Measurements from ENCODE around the gene ACSM4.

- TF ChIP-seq ELK1 (IDR thresholded peaks at IDR 0.05; ENCODE audit: low read depth, low read length), result no peak
- no peak for TF ChIP-seq CTCF (IDR thresholded peaks at IDR 0.05)
- no peak for TF ChIP-seq ZNF302 (CRISPR knock-in tag; IDR thresholded peaks at IDR 0.05)
- TF ChIP-seq SMC3 (IDR thresholded peaks at IDR 0.05), result no peak
- TF ChIP-seq JUN (IDR thresholded peaks at IDR 0.05), result no peak
- TF ChIP-seq CBX2 (IDR thresholded peaks at IDR 0.05; ENCODE audit: borderline replicate concordance, low read depth), result no peak
- TF ChIP-seq MAX (IDR thresholded peaks at IDR 0.05), result no peak
- TF ChIP-seq ESRRA (IDR thresholded peaks at IDR 0.05; ENCODE audit: borderline replicate concordance, low read length), result no peak
- TF ChIP-seq RFX5 (IDR thresholded peaks at IDR 0.05), result no peak
- no peak for TF ChIP-seq MYC (IDR thresholded peaks at IDR 0.05; ENCODE audit: borderline replicate concordance, low read length)
- TF ChIP-seq POLR2A (IDR thresholded peaks at IDR 0.05; ENCODE audit: low read length), result no peak
Measured at GRCh38 chr12:7292300-7292699, 11.6 kb upstream of the ACSM4 start.

Data from A549 (cell line).